GM12865 (cell line): Measurements from ENCODE around the gene HYCC2.
"Not testable (repeated sequence)": the region's sequence is repeated elsewhere in the genome, so short reads cannot be mapped to it uniquely, and the experiment has no call there.

Source experiments
- DNase-seq: peaks from one replicate; pipeline ENCODE4 v3.0.0; 2010; ENCODE audit warnings: low read depth
- H3K4me3 ChIP-seq: 2 replicates; pipeline ENCODE4 v1.5.1; 2011; ENCODE audit warnings: mild to moderate bottlenecking, low read depth, low read length, control low read depth
- CTCF ChIP-seq: IDR thresholded peaks from 2 replicates; pipeline ENCODE4 v1.5.1; 2011; ENCODE audit warnings: low read length, control low read depth, low read depth, inconsistent platforms; ENCODE audit not compliant: insufficient read depth; ENCODE audit errors: missing control alignments

HYCC2 gene

GRCh38 chr2:201057087-201057521 lies 14.4 kb downstream of the HYCC2 start:
- TF ChIP-seq CTCF: no peak
- no peak for DNase-seq
- H3K4me3 ChIP-seq: no peak overlapping the region

- no peak overlapping the region for H3K4me3 ChIP-seq
- DNase-seq: no peak
- no peak for TF ChIP-seq CTCF
These were observed 22.0 kb downstream of the HYCC2 start for GRCh38 chr2:201049455-201049854.

- H3K4me3 ChIP-seq: no peak overlapping the region
- TF ChIP-seq CTCF: no peak
- no peak for DNase-seq
These were observed 24.6 kb downstream of the HYCC2 start for GRCh38 chr2:201046881-201047280.

- not testable (repeated sequence) for H3K4me3 ChIP-seq, DNase-seq
These were observed 28.4 kb downstream of the HYCC2 start for GRCh38 chr2:201043050-201043449.

- not testable (repeated sequence) for H3K4me3 ChIP-seq, DNase-seq
These were observed 29.0 kb downstream of the HYCC2 start for GRCh38 chr2:201042451-201042850.

- no peak for DNase-seq
- no peak overlapping the region for H3K4me3 ChIP-seq
- TF ChIP-seq CTCF: no peak
These were observed 30.4 kb downstream of the HYCC2 start for GRCh38 chr2:201040867-201041628.

- no peak overlapping the region for H3K4me3 ChIP-seq
- DNase-seq: no peak
- TF ChIP-seq CTCF: no peak
These were observed 32.6 kb downstream of the HYCC2 start for GRCh38 chr2:201038855-201039254.

GRCh38 chr2:201038361-201038760 lies 33.1 kb downstream of the HYCC2 start:
- DNase-seq, H3K4me3 ChIP-seq: not testable (repeated sequence)

GRCh38 chr2:201034355-201034754 lies 37.1 kb downstream of the HYCC2 start:
- H3K4me3 ChIP-seq, DNase-seq: not testable (repeated sequence)
